ENCODE results near the gene ZNF692.
"Not testable (repeated sequence)": the region's sequence is repeated elsewhere in the genome, so short reads cannot be mapped to it uniquely, and the experiment has no call there.

Gene ZNF692

GRCh38 chr1:248894837-248895236 is 36.0 kb upstream of the ZNF692 start:
- no peaks in the 10 kb centered on the region for H3K27me3 ChIP-seq (ENCODE audit: control insufficient read depth in 1 of 2, insufficient read depth in 2 of 2, low read length in 2 of 2)
- H3K9ac ChIP-seq (ENCODE audit: low read length in 2 of 2) = no peak overlapping the region
- no peak overlapping the region for H3K4me3 ChIP-seq (ENCODE audit: low read length in 2 of 2)
- no peaks in the 10 kb centered on the region for H3K4me1 ChIP-seq (ENCODE audit: control insufficient read depth, insufficient read depth, low read length)
- H3K36me3 ChIP-seq (ENCODE audit: control insufficient read depth in 2 of 2, insufficient read depth in 2 of 2, low read length in 2 of 2) = no peaks in the 10 kb centered on the region
- H3K9me3 ChIP-seq (ENCODE audit: control insufficient read depth in 2 of 2, low read length in 2 of 2) = peaks cover 0 to 8% of the 10 kb centered on the region in 2 donors
- H3K27ac ChIP-seq (ENCODE audit: low read length) = no peak overlapping the region

GRCh38 chr1:248892590-248892989 is 33.7 kb upstream of the ZNF692 start:
- Histone ChIP-seq H3K27me3 (ENCODE audit: control insufficient read depth in 1 of 2, insufficient read depth in 2 of 2, low read length in 2 of 2) (no peaks in the 10 kb centered on the region), H3K9me3 (ENCODE audit: control insufficient read depth in 2 of 2, low read length in 2 of 2) (peaks cover 0 to 3% of the 10 kb centered on the region in 2 donors), H3K27ac (ENCODE audit: low read length) (no peak overlapping the region), H3K4me3 (ENCODE audit: low read length in 2 of 2) (no peak overlapping the region), H3K9ac (ENCODE audit: low read length in 2 of 2) (no peak overlapping the region), H3K4me1 (ENCODE audit: control insufficient read depth, insufficient read depth, low read length) (no peaks in the 10 kb centered on the region), H3K36me3 (ENCODE audit: control insufficient read depth in 2 of 2, insufficient read depth in 2 of 2, low read length in 2 of 2) (no peaks in the 10 kb centered on the region)

- H3K9ac ChIP-seq (ENCODE audit: low read length in 2 of 2) = no peak overlapping the region
- H3K4me1 ChIP-seq (ENCODE audit: control insufficient read depth, insufficient read depth, low read length) = no peaks in the 10 kb centered on the region
- H3K9me3 ChIP-seq (ENCODE audit: control insufficient read depth in 2 of 2, low read length in 2 of 2) = no peaks in the 10 kb centered on the region
- H3K27ac ChIP-seq (ENCODE audit: low read length) = no peak overlapping the region
- no peaks in the 10 kb centered on the region for H3K36me3 ChIP-seq (ENCODE audit: control insufficient read depth in 2 of 2, insufficient read depth in 2 of 2, low read length in 2 of 2)
- no peak overlapping the region for H3K4me3 ChIP-seq (ENCODE audit: low read length in 2 of 2)
- H3K27me3 ChIP-seq (ENCODE audit: control insufficient read depth in 1 of 2, insufficient read depth in 2 of 2, low read length in 2 of 2) = no peaks in the 10 kb centered on the region
Measured at GRCh38 chr1:248891758-248892157, 32.9 kb upstream of the ZNF692 start.

- Histone ChIP-seq H3K36me3 (ENCODE audit: control insufficient read depth in 2 of 2, insufficient read depth in 2 of 2, low read length in 2 of 2) (no peaks in the 10 kb centered on the region), H3K4me1 (ENCODE audit: control insufficient read depth, insufficient read depth, low read length) (no peaks in the 10 kb centered on the region), H3K27ac (ENCODE audit: low read length) (no peak overlapping the region), H3K27me3 (ENCODE audit: control insufficient read depth in 1 of 2, insufficient read depth in 2 of 2, low read length in 2 of 2) (no peaks in the 10 kb centered on the region), H3K4me3 (ENCODE audit: low read length in 2 of 2) (no peak overlapping the region), H3K9ac (ENCODE audit: low read length in 2 of 2) (no peak overlapping the region), H3K9me3 (ENCODE audit: control insufficient read depth in 2 of 2, low read length in 2 of 2) (no peaks in the 10 kb centered on the region)
Measured at GRCh38 chr1:248890549-248891498, 31.9 kb upstream of the ZNF692 start.

- H3K4me3 ChIP-seq (ENCODE audit: low read length in 2 of 2); H3K4me1 ChIP-seq (ENCODE audit: control insufficient read depth, insufficient read depth, low read length): not testable (repeated sequence)
Measured at GRCh38 chr1:248889914-248890243, 31.0 kb upstream of the ZNF692 start.

GRCh38 chr1:248886237-248886895 is 27.5 kb upstream of the ZNF692 start:
- no peak overlapping the region for H3K4me3 ChIP-seq (ENCODE audit: low read length in 2 of 2)
- no peaks in the 10 kb centered on the region for H3K36me3 ChIP-seq (ENCODE audit: control insufficient read depth in 2 of 2, insufficient read depth in 2 of 2, low read length in 2 of 2)
- no peaks in the 10 kb centered on the region for H3K9me3 ChIP-seq (ENCODE audit: control insufficient read depth in 2 of 2, low read length in 2 of 2)
- no peaks in the 10 kb centered on the region for H3K4me1 ChIP-seq (ENCODE audit: control insufficient read depth, insufficient read depth, low read length)
- no peaks in the 10 kb centered on the region for H3K27me3 ChIP-seq (ENCODE audit: control insufficient read depth in 1 of 2, insufficient read depth in 2 of 2, low read length in 2 of 2)
- no peak overlapping the region for H3K9ac ChIP-seq (ENCODE audit: low read length in 2 of 2)
- no peak overlapping the region for H3K27ac ChIP-seq (ENCODE audit: low read length)

More at GRCh38 chr1:248889914-248890243, 31.0 kb upstream of the ZNF692 start:
- not testable (repeated sequence) for H3K27me3 ChIP-seq (ENCODE audit: control insufficient read depth in 1 of 2, insufficient read depth in 2 of 2, low read length in 2 of 2); H3K9ac ChIP-seq (ENCODE audit: low read length in 2 of 2); H3K27ac ChIP-seq (ENCODE audit: low read length); H3K36me3 ChIP-seq (ENCODE audit: control insufficient read depth in 2 of 2, insufficient read depth in 2 of 2, low read length in 2 of 2); H3K9me3 ChIP-seq (ENCODE audit: control insufficient read depth in 2 of 2, low read length in 2 of 2)

- H3K27me3 ChIP-seq (ENCODE audit: control insufficient read depth in 1 of 2, insufficient read depth in 2 of 2, low read length in 2 of 2) = no peaks in the 10 kb centered on the region
- no peak overlapping the region for H3K27ac ChIP-seq (ENCODE audit: low read length)
- H3K9me3 ChIP-seq (ENCODE audit: control insufficient read depth in 2 of 2, low read length in 2 of 2) = no peaks in the 10 kb centered on the region
- no peaks in the 10 kb centered on the region for H3K36me3 ChIP-seq (ENCODE audit: control insufficient read depth in 2 of 2, insufficient read depth in 2 of 2, low read length in 2 of 2)
- no peak overlapping the region for H3K9ac ChIP-seq (ENCODE audit: low read length in 2 of 2)
- H3K4me1 ChIP-seq (ENCODE audit: control insufficient read depth, insufficient read depth, low read length) = no peaks in the 10 kb centered on the region
- no peak overlapping the region for H3K4me3 ChIP-seq (ENCODE audit: low read length in 2 of 2)
Measured at GRCh38 chr1:248885646-248886045, 26.8 kb upstream of the ZNF692 start.

- H3K4me3 ChIP-seq (ENCODE audit: low read length in 2 of 2) = no peak overlapping the region
- no peaks in the 10 kb centered on the region for H3K36me3 ChIP-seq (ENCODE audit: control insufficient read depth in 2 of 2, insufficient read depth in 2 of 2, low read length in 2 of 2)
- H3K9ac ChIP-seq (ENCODE audit: low read length in 2 of 2) = no peak overlapping the region
- no peaks in the 10 kb centered on the region for H3K27me3 ChIP-seq (ENCODE audit: control insufficient read depth in 1 of 2, insufficient read depth in 2 of 2, low read length in 2 of 2)
- no peak overlapping the region for H3K27ac ChIP-seq (ENCODE audit: low read length)
- H3K4me1 ChIP-seq (ENCODE audit: control insufficient read depth, insufficient read depth, low read length) = no peaks in the 10 kb centered on the region
- H3K9me3 ChIP-seq (ENCODE audit: control insufficient read depth in 2 of 2, low read length in 2 of 2) = no peaks in the 10 kb centered on the region
Measured at GRCh38 chr1:248884632-248885295, 25.9 kb upstream of the ZNF692 start.

GRCh38 chr1:248882427-248882826 is 23.5 kb upstream of the ZNF692 start:
- not testable (repeated sequence) for H3K27me3 ChIP-seq (ENCODE audit: control insufficient read depth in 1 of 2, insufficient read depth in 2 of 2, low read length in 2 of 2); H3K4me3 ChIP-seq (ENCODE audit: low read length in 2 of 2); H3K36me3 ChIP-seq (ENCODE audit: control insufficient read depth in 2 of 2, insufficient read depth in 2 of 2, low read length in 2 of 2); H3K4me1 ChIP-seq (ENCODE audit: control insufficient read depth, insufficient read depth, low read length); H3K27ac ChIP-seq (ENCODE audit: low read length); H3K9me3 ChIP-seq (ENCODE audit: control insufficient read depth in 2 of 2, low read length in 2 of 2); H3K9ac ChIP-seq (ENCODE audit: low read length in 2 of 2)

GRCh38 chr1:248881261-248881660 is 22.4 kb upstream of the ZNF692 start:
- Histone ChIP-seq H3K36me3 (ENCODE audit: control insufficient read depth in 2 of 2, insufficient read depth in 2 of 2, low read length in 2 of 2) (no peaks in the 10 kb centered on the region), H3K9me3 (ENCODE audit: control insufficient read depth in 2 of 2, low read length in 2 of 2) (no peaks in the 10 kb centered on the region), H3K27ac (ENCODE audit: low read length) (no peak overlapping the region), H3K27me3 (ENCODE audit: control insufficient read depth in 1 of 2, insufficient read depth in 2 of 2, low read length in 2 of 2) (no peaks in the 10 kb centered on the region), H3K4me1 (ENCODE audit: control insufficient read depth, insufficient read depth, low read length) (no peaks in the 10 kb centered on the region), H3K9ac (ENCODE audit: low read length in 2 of 2) (no peak overlapping the region), H3K4me3 (ENCODE audit: low read length in 2 of 2) (no peak overlapping the region)
